NCI-H1930 (cell line): ENCODE results near the gene TM7SF2.
A peak's percentile ranks its signal among the peaks of the same experiment; 100 is the strongest.
"Not testable (repeated sequence)": the region's sequence is repeated elsewhere in the genome, so short reads cannot be mapped to it uniquely, and the experiment has no call there.

Experiments used
- DNase-seq, 2 experiments: peaks; one replicate each; lab custom pipeline; 2025; lab: John Stamatoyannopoulos, UW

The TM7SF2 gene

DNA sequence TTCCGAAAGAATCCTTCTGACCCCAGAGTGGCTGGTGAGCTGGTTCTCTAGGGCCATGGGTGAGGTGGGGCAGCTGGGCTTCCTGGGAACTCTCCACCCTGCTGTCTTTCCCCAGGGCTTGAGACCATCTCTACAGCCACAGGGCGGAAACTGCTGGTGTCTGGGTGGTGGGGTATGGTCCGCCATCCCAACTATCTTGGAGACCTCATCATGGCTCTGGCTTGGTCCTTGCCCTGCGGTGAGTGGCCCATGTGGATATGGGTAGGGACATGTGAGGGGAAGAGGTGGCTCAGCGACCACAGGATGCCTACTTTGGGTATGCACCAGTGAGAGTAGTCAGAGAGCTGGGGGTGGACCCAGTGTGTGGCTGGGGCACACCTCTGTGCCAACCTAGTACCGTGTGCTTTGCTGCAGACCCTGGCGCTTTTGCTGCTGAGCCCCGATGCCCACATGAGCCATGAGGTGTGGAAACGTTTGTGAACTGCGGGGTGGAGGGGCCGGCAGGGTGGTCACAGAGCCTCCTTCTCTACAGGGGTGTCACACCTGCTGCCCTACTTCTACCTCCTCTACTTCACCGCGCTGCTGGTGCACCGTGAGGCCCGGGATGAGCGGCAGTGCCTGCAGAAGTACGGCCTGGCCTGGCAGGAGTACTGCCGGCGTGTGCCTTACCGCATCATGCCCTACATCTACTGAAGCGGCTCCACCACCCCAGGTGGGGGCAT is 3.9 kb downstream of the TM7SF2 start:
- no peak for DNase-seq

DNA sequence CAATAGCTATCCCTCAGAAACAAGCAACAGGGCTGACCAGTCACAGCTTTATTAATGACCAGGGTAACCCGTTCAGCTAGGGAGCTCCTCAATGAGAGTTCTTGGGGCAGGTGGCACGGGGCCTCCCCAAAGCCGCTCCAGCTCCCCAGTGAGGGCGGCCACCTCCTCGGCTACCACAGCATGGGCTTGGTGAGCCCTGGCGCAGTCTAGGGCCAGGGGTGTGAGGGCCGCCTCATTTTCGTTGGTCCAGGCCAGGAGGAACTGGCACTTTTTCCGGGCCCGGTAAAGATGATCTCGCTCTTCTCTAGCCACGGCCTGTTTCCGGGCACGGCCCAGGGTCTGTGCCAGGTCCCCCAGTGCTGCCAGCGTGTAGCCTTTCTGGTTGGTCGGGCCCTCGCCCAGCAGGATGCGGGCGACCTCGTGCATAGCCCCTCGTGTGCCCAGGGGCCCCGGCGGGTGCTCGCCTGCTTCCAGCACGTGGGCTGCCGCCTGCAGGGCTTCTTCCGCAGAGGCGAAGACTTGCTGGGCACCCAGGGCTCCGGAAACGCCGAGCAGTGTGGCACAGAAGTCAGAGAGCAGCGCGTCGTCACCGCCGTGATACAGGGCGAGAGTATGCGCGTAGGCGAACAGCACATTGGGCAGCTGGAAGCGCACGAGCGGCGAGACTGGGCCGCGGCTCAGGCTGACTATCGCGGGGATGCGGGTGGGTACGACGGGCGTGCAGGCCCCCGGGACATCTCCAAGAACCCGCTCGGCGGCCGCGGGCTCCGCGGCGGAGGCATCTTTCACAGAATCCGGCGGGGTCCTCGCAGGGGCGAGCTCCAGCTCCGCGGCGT is 4.9 kb downstream of the TM7SF2 start:
- DNase-seq = peak; percentile 12 to 17

GRCh38 chr11:65117206-65118096 is 5.8 kb downstream of the TM7SF2 start, which contains the start of gene ZNHIT2:
TSS of gene ZNHIT2 (minus strand) at chr11:65117701. CDS start at chr11:65117653, 48 bp downstream.
- DNase-seq = peak; percentile 96 to 99

DNA sequence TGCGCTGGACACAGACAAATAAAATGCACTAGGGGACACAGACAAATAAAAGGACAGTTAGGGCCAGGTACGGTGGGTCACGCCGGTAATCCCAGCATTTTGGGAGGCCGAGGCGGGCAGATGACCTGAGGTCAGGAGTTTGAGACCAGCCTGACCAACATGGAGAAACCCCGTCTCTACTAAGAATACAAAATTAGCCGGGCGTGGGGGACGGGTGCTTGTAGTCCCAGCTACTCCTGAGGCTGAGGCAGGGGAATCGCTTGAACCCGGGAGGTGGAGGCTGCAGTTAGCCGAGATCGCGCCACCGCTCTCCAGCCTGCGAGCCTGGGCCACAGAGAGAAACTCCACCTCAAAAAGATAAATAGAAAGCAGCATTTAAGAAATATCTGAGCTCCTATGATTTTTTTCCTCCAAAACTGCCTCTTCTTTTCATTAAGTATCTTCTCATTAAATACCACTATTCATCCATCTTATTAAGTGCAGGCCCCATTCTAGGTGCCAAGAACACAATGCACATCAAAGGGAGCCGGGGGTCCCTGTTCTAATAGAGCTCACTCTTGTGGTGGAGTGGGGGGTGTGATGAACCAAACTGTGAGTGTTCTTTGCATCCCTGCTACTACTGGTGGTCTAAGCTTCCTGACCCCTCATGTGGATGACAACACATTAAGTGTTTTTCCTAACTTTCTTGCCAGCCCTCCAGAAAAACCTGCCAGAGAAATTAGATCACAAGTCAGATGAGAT is 6.6 kb downstream of the TM7SF2 start:
- no peak for DNase-seq

- DNase-seq = not testable (repeated sequence)
These were observed 7.4 kb downstream of the TM7SF2 start for GRCh38 chr11:65118891-65119669.

DNA sequence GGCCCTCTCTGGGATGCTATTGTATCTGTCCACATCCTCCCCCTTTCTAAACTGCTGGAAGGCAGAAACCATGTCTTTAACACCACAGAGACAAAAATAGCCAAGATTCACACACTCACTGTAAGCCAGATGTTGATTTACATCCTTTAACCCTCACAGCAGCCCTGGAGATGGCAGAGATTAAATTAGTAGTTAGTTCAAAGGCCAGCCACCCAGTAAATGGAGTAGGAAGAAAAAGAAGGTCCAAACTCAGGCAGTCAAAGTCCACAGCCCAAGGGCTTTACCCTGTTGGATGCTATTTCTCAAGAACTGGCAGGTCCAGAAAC is 8.0 kb downstream of the TM7SF2 start:
- DNase-seq = no peak

- no peak for DNase-seq
These were observed 9.2 kb downstream of the TM7SF2 start for GRCh38 chr11:65120831-65121230.

GRCh38 chr11:65121447-65121864 is 9.8 kb downstream of the TM7SF2 start:
- DNase-seq = no peak

- DNase-seq = peak; percentile 96 to 97
These were observed 10.4 kb downstream of the TM7SF2 start, which contains the start of the genes FAU and MRPL49 for GRCh38 chr11:65121865-65122696. TSS of gene FAU (minus strand) at chr11:65122134. CDS start at chr11:65121813, 321 bp downstream. TSS of gene MRPL49 (plus strand) at chr11:65122321. CDS start at chr11:65122347, 26 bp downstream.

- no peak for DNase-seq
These were observed 13.0 kb downstream of the TM7SF2 start for GRCh38 chr11:65124480-65125196.

- DNase-seq = no peak
These were observed 13.8 kb downstream of the TM7SF2 start for GRCh38 chr11:65125197-65126056.

DNA sequence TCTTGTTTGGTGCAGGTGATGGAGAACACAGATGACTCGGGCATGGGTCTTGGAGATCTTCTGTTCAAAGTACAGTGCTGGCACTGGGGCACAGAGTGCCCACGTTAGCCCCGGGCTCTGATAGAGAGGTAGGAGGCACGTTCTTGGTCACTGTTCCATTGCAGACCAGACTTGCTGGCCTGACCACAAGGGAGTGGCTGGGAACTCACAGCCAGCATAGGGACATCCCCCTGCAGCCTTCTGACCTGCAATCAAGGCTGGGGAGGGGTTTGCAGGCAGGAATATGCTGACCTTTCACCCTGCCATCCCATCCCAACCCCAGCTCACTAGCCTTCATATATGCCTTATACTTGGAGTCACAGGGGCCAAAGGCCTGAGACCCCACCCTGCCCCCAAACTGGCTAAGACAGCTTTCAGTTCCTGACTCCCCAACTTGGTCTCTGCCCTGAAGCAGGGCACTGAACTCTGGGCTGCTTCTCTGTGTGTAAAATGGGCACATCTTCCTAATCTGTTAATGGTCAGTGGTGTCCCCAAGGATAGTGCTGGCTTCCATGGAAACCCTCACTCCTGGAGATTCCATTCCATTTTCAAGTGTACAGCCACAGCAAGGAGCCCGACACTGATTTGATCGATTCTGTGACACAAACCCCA is 15.1 kb downstream of the TM7SF2 start:
- no peak for DNase-seq

DNA sequence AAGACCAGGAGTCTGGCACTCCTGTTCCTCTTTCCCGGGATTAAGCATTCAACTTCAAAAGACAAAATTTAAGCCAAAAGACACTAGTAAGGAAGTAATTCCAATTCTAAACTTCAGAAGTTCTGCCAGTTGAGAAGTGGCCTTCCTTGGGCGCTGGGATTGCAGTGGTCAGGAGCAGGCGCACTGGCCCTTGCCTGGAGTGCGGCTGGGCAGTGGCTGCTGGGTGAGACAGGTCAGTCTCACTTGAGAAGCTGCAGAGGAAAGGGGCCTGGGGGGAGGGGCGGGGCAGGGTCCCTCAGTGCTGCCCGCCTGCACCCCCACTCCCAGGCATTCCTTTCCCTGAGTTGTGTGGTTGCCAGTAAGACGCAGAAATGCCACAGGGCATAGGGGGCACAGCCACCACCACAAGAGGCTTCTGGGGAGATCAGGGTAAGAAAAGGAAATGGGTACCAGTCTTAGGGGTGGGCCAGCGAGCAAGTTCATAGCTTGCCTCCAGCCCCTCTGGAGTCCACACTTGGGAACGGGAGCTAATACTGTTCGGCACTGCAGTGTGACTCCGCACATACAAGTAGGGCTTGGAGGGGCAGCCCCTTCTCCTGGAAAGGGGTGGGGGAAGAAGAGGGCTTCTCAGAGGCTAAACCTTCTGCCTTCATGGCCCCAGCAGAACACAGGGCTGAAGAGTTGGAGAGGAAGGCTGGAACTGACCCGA is 16.0 kb downstream of the TM7SF2 start:
- no peak for DNase-seq

GRCh38 chr11:65128182-65129145 is 16.8 kb downstream of the TM7SF2 start:
- no peak for DNase-seq

DNA sequence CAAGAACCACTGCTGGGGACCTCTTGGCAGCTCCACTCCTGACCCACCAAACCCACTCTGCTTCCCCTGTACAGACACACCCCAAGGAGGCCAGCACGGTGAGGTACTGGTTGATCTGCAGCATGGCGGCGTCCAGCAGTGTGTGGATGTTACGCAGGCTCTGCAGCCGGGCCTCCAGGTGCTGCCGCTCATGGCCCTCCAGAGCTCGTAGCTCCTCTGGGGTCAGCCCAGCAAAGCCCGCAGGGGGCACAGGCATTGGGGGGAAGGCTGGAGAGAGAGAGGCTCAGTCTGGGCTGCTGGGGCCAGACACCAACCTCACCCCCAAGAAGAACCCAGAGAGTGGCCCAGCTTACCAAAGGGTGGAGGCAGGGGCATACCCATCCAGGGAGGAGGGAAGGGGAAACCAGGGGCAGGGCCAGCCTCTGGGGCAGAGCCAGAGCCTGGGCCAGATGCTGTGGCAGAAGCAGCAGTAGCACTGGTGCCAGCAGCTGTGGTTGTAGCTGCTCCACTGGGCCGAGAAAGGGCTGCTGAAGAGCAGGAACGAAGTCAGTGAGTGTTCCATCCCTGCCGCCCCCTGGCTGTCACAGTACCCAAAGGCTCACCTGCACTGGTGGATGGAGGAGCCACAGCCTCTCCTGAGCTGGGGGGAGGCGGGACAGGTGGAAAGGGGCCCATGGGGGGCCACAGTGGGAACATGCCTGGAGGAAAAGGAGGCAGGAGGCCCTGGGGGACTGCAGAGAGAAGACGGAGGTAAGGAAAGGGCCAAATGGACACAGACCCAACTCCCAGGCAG is 18.2 kb downstream of the TM7SF2 start:
- DNase-seq = no peak
